ENCODE results near the gene SAMD9.
"Not testable (repeated sequence)": the region's sequence is repeated elsewhere in the genome, so short reads cannot be mapped to it uniquely, and the experiment has no call there.

The SAMD9 gene

GRCh38 chr7:93120592-93121549, 3.1 kb upstream of the SAMD9 start:
- DNase-seq (ENCODE audit: low read depth) = no peak

DNA sequence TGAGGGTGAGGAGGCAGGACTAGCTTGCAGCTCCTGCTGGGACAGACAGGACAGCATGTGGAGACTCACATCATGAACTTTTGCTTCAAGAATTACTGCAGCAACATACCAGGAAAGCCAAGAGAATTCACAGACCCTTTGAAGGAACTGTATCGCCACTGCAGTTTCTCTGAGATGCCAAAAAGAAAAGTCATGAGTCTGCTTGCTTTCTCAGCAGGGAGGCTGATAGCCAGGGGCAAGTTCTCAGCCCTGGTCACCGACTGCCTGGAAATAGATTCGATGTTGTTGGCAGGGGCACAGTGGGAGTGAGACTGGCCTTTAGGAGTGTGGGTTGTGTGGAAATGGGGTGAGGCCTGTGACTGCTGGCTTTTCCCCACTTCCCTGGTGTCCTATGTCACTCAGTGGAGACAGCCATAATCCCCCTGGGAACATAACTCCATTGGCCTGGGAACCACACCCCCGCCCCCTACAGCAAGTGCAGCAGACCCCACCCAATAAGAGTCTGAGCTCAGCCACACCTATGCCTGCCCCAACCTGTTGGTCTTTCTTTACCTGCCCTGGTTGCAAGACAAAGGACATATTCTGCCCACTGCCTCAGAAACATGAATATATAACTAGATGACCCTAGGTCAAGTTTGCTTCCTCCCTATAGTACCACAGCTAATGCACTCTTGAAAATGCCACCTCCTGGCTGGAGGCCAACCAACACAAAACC, 1.6 kb upstream of the SAMD9 start:
- no peak for DNase-seq (ENCODE audit: low read depth)

DNA sequence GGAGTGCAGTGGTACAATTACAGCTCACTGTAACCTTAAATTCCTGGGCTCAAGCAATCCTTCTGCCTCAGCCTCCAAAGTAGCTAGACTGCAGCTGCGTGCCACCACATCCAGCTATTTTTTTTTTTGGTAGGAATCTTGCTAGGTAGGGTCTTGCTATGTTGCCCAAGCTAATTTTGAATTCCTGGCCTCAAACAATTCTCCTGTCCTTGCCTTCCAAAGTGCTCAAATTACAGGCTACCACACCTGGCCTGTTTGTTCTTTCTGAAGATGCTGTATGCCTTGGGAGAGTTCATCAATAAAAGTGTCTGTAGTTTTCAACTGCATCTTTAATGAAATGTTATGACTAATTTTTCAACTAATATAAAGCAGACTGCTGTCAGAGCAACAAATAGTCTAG, 452 bp downstream of the SAMD9 start:
- no peak for DNase-seq (ENCODE audit: low read depth)

DNA sequence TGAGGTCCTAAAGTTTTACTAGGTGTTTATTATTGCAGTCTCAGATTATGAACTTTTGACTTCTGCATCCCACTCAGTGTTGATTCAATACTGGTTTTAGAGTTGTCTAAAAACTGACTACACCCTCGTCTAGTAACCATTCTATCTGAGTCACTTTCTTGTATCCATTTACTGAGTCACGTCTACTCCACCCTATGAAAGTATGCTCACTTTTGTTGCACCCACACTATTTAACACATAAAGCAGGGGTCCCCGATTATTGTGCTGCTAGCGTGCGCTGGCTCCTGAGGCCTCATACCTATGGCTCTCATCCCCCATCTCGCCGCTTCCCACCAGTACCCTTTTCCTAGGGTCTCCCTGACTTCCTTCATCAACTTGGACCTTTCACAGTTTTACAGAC, 2.0 kb downstream of the SAMD9 start:
- no peak for DNase-seq (ENCODE audit: low read depth)

- DNase-seq (ENCODE audit: low read depth) = no peak
Observed at GRCh38 chr7:93108003-93108402, 9.8 kb downstream of the SAMD9 start.

DNA sequence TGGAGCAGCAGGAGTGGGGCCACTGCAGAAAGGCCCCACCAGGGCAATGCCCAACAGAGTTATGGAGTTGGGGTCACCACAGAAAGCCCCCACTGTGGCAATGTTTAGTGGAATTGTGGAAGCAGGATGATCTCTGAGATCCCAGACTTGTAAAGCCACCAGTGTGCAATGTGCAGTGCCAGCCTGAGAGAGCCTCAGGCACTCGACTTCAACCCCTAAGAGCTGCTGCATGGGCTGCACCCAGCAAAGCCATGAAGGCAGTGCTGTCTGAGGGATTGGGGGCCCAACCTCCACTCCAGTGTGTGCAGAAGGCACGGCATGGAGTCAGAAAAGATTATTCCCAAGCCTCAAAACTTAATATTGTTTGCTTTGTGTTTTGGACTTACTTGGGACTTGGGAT, 20.4 kb downstream of the SAMD9 start:
- no peak for DNase-seq (ENCODE audit: low read depth)

GRCh38 chr7:93092757-93093370, 24.9 kb downstream of the SAMD9 start:
- DNase-seq (ENCODE audit: low read depth) = no peak

- not testable (repeated sequence) for DNase-seq (ENCODE audit: low read depth)
Observed at GRCh38 chr7:93073357-93073756, 44.4 kb downstream of the SAMD9 start.

- no peak for DNase-seq (ENCODE audit: low read depth)
Observed at GRCh38 chr7:93062599-93062998, 55.2 kb downstream of the SAMD9 start.

DNA sequence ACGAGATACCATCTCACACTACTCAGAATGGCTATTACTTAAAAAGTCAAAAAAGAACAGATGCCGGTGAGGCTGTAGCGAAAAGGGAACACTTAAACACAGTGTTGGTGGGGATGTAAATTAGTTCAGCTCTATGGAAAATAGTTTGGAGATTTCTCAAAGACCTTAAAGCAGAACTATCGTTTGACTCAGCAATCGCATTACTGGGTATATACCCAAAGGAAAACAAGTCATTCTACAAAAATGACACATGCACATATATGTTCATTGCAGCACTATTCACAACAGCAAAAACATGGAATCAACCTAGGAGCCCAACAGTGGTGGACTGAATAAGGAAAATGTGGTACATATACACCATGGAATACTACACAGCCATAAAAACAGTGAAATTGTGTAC, 56.9 kb downstream of the SAMD9 start:
- DNase-seq (ENCODE audit: low read depth) = no peak

DNA sequence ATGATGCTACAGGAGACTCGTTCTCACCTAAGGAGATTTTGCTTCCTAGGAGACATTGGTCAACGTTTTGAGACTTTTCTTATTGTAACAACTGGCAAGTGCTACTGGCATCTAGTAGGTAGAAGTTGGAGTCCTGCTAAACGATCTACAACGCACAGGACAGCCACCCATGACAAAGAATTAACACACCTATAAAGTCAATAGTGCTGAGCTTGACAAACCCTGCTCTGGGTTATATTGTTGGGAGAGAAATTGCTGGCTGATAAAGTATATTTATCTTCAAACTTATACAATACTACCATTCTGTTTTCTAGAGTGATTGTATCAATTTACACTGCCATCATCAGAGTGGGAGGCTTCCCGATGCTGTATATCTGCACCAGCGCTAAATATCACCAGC, 57.8 kb downstream of the SAMD9 start:
- no peak for DNase-seq (ENCODE audit: low read depth)

- not testable (repeated sequence) for DNase-seq (ENCODE audit: low read depth)
Observed at GRCh38 chr7:93056621-93057020, 61.2 kb downstream of the SAMD9 start.

DNA sequence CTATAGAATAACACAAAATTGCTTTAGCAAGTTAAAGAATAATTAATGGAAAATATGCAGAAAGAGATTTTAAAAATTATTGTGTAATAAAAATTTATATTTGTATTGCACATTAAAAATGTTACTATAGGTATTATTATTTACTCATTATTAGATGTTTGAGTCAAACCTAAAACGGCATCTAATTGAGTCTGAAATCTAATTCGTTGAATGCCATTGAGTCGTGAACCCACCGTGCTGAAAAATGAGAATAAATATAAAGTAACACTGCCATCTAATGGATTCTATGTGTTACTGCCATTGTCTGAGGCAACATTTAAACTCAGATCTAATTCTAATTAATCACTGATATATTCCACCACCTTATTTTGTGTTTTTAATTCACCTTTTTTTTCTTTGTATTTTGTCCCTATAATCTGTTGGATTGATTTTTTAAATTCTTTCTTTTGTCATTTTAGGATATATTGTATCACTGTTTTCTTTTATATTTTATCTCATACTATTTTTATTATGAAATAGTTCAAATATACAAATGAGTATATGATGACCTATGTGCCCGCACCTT, 62.2 kb downstream of the SAMD9 start:
- DNase-seq (ENCODE audit: low read depth) = no peak

- DNase-seq (ENCODE audit: low read depth) = no peak
Observed at GRCh38 chr7:93054975-93055374, 62.8 kb downstream of the SAMD9 start.

DNA sequence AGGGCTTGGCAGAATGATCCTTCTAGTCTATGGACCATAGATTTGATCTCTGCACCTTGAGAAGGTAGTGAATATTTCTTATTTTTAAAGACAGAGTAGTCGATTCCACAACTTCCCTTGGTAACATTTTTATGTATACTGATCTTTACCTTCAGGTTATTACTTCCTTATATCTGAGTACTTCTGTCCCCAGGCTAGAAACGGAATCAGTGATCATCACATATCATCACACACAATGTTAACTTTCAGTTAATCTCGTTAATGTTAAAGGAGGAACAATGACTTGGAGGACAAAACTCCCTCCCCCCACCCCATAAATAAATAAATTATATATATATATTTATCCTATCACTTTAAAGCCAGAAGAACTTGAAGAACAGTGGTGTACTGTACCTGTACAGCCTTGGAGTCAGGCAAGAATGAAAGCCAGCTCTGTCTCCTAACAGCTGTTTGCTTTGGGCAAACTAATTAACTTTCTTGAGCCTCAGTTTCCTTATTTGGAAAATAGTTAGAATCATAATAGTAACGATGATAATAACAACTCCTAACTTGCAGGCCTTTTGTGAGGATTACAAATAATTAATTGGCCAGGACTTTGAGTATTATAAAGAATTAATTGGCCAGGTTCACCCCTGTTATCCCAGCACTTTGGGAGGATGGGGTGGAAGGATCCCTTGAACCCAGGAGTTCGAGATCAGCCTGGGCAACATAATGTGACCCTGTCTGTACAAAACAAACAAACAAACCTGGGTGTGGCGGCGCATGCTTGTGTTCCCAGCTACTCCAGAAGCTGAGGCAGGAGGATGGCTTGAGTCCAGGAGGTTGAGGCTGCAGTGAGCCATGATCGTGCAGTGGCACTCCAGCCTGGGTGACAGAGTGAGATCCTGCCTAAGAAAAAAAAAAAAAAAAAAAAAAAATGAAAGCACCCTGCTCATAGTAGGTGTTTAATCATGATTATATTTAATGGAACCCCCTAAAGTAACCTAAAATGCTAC, 63.5 kb downstream of the SAMD9 start:
- no peak for DNase-seq (ENCODE audit: low read depth)

DNA sequence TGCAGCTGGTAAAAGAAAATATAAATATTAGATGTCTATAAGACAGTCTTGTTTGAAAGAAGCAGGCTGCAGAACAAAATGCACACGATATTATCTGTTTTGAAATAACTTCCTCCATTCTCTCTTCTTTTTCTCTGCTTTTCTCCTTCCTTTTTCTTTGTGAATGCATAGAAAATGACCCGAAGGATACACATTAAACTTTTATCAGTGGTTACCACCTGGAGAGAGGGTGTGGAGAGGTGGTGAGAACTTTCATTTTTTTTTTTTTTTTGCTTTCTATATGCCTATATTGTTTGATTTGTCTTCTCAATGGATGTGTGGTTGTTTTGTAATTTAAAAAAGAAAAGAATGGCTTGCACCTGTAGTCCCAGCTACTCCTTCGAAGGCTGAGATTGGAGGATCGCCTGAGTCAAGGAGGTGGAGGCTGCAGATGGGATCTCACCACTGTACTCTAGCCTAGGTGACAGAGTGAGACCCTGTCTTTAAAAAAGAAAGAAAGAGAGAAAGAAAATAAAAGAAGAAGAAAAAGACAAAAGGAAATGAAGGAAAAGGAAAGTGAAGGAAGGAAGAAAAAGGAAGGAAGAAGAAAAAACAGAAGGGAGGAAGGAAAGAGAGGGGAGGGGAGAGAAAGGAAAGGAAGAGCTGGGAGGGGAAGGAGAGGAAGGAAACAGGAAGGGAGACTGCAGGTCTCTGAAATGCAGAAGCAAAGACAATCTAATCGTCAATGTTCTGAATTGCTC, 64.4 kb downstream of the SAMD9 start:
- DNase-seq (ENCODE audit: low read depth) = no peak

- no peak for DNase-seq (ENCODE audit: low read depth)
Observed at GRCh38 chr7:93051660-93052059, 66.1 kb downstream of the SAMD9 start.

All from stimulated activated CD8-positive, alpha-beta memory T cell treated with anti-CD3 and anti-CD28 coated beads, Interleukin-15, amount 100 ng/mL, for 1 hour (primary cell).